HG02798 (cell line): ENCODE data around the gene DMAP1.

Experiments used
- ATAC-seq: cut with Tn5 transposase; IDR thresholded peaks from one replicate; pipeline ENCODE4 v1.9.1; 2021; ENCODE audit warnings: mild to moderate bottlenecking; ENCODE audit not compliant: unreplicated experiment, poor library complexity

The DMAP1 gene

DNA sequence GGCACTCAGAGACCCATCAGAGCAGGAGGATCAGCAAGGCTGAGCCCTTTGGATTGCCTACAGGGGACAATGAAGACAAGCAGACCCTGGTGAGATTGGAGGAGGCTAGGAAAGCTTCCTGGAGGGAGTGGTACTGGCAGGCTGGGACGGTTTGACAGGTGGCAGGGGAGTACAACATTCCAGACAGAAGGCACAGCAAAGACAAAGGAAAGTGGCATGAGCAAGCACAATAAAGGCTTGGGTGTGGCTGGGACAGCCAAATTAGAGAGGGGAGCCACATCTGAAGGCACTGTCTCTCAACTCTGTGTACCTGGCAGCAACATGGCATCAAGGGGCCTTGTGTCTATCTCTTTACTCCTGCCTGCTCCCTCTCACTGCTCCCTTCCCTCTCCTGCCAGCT is 38.2 kb downstream of the DMAP1 start:
- ATAC-seq: no peak

DNA sequence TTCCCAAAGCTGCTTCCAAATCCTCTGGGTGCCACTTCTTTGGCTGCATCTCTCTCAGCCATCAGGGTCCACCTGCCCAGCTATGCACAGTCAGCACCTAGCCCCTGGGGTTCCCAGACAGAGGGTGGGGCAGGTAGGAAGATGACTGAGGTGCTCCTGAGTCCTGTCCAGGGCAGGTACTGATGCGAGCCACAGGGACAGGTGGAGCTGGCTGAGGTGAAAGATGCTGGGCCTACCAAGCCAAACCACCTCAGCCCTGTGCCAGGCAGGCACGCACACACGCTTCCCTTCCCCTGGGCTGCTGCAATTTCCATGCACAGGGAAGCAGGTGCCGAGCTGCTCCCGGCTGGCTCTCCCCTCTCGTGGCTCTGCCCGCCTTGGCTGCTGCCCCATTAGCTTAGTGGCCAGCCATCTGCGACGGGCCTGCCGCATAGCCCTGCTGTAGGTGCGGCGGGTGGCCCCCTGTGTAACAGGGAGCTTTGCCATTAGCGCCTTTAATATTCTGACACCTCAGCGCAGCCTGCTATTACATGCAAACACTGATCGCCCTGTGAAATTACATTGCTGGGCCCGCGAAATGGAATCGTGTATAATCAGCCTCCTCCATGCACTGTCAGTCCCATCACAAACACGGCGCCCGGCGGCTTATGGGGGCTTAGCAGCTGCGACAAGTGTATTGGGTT is 38.9 kb downstream of the DMAP1 start:
- ATAC-seq: no peak

DNA sequence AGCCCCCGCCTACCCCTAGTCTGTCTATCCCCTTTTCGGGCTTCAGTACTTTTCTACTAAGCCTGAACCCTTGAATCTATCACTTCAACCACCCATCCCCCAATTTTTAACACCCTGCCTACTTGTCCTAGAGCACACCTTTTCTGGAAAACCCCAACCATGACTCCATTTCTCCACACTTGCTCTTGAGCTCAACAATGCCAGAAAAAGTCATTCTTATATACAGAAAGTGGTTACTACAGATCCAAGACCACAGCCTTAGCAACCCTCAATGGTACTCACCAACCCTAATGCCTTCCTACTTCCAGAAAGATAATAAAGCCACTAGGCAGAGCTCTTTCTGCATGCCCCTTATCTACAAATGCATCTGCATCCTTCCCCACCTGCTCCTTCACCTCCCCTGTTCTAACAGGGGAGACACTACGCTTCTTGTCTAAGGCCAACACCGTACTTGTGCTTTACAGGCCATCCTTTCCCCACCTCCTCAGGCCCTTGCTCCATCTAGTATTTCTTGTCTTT is 41.2 kb downstream of the DMAP1 start:
- ATAC-seq: no peak

DNA sequence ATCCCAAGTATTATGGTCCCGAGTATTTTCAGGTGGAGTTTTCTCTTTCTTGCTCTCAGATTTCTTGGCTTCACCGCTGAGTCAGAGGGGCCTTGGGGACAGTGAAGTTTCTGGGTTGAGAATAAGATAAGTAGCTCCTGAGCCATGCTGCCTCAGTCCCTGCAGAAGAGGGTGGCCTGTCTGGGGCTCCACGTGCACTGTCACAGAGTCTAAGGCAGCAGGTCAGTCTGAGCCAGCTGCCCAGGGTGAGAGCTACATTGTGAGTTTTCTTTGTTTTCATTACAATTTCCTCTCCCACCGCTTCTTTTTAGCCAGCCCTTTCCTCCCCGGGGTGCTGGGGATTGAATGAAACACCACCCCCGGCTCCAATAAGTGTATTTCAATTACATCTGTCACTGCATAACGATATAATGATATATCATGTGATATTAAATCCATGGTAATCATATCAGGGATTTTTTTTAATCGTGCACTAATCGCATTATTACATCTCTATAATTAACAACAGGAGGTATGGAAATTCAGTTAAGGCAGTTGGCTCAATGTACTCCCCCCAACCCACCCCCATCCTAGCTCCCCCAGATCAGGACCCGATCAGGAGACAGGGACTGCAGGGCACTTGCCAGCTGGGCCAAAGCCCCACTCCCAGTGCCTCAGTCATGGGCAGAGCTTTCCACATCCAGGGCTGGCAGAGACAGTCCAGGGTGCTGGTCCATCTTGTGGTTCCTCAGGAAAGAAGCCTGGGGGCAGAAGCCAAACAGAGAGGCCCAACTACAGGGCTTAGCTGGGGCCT is 43.7 kb downstream of the DMAP1 start:
- ATAC-seq: no peak

DNA sequence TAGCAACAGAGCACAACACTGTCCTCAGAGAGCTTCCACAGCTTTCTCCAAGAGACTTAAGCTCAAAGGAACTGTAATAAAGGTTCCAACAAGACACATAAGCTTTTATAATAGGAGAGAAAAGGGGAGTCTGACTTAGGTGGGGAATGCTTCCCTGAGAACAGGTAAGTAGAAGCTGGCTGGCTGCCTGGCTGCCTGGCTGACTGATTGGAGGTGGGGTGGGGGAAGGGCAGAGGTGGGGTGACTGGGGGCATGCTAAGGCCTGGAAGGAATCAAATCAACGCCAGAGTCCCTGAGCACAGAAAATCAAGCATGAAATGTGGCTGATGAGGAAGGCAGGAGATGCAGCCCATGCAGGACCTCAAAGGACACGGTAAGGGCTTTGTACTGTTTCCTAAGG is 45.8 kb downstream of the DMAP1 start:
- no peak for ATAC-seq

DNA sequence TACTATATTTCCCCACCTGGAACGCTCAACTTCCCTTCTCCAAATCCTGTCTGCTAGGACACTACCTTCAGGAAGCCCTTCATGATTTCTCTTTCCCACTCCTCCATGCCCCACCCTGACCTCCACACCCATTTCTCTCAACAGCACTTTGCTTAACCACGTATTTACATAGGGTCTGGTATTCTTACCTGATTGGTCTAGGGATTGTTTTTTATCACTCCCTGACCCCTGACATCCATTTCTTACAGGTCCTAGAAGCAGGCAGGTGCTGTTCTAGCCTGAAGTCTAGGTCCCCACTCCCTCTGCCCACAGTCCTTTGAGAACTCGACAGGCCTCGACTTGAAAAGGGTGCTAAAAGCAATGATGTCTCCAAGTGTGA is 47.5 kb downstream of the DMAP1 start:
- ATAC-seq: no peak

DNA sequence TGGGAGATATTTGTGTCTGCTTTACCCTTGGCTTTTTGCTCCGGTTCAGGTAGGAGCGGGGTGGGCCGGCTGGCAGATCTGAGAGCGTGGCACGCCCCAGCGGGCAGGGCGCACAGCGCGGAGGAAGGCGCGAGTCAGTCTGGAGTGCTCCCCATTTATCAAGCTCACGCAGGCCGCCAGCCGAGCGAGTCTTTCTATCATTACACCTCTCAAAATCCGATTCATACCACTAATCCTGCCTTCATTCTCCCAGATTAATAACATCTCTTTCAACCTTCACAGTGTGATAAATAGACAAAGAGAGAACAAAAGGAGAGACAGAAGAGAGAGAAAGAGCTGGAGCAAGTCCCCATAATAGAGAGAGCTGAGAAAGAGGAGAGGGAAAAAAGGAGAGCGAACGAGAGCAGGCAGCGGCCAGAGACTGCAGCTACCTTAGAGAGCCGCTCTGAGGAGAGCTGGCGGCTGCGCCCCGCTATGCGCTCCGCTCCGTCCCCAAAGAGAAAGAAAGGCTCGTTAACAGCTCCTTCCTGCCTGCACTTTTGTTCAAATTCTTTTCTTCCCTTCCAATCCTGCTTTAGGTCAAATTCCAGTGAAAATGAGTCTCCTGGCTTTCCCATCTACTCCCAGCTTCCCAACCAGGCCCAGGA is 48.0 kb downstream of the DMAP1 start:
- ATAC-seq: no peak

DNA sequence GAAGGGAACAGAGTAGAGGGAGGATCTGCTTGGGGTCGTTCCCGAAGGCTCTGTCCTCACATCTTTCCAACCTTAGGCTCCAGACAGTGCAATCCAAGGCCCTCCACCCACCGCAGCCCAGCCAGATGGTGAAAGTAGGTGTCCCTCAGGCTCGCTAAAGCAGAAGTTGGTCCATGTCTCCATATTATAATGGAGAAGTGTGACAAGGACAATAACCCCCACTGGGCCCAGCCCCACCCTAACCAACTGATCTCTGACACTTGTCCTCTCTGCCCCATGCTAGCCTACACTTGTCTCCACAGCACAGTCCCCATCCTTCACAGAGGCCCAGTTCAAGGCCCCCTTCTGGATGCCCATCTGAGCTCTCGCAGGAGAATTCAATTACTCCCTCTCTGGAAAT is 48.7 kb downstream of the DMAP1 start:
- no peak for ATAC-seq

DNA sequence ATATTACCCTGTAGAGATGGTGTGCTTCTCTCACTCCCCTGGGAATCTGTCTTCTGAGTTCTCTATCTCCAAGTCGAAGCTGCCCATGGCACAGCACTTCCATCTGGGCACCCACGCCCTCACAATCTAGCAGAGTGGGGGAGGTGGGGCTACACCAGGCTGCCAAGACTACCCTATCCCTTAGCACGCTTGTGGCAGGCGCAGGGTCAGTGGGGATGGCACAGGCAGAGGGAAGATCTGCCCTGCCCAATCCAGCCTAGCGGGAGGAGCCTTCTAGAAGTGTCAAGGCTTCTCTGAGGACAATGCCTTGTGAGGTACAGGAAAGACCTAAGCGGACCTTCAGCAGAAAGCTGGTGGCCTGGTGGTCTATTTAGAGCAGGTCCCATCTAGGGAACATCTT is 49.1 kb downstream of the DMAP1 start:
- no peak for ATAC-seq

DNA sequence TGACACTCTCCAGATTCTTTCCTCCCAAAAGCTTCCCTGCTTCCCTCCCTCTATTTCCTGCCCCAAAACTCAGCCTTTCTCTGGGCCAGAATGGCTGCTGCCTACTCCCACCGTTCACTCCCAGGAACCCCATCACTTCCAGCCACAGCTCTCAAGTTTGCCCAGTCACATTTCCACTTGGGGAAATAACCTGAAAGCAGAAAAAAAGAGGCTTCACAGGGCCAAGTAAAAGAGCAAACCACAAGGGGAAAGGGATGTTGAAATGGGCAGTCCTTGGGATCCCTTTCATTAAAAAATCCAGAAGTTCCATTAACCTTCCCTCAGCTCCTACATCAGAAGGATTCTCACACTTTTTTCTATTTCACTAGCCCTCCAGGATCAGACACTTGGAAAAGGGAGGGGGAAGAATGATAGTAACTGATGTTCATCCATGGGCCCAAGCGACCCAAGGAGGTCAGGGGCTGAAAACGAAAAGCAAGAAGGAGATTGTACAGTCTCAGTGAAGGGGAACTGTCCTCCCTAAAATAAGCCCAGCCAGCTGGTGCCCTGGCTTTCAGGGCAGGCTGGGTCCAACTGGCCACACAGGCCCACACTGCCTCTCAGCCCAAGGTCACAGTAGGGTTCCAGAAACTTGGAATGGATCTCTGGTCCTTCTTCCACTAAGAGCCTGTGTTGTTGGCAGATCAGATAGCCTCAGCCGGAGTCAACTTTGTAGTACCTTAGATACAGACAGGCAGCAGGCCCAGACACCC is 49.7 kb downstream of the DMAP1 start:
- ATAC-seq: no peak

DNA sequence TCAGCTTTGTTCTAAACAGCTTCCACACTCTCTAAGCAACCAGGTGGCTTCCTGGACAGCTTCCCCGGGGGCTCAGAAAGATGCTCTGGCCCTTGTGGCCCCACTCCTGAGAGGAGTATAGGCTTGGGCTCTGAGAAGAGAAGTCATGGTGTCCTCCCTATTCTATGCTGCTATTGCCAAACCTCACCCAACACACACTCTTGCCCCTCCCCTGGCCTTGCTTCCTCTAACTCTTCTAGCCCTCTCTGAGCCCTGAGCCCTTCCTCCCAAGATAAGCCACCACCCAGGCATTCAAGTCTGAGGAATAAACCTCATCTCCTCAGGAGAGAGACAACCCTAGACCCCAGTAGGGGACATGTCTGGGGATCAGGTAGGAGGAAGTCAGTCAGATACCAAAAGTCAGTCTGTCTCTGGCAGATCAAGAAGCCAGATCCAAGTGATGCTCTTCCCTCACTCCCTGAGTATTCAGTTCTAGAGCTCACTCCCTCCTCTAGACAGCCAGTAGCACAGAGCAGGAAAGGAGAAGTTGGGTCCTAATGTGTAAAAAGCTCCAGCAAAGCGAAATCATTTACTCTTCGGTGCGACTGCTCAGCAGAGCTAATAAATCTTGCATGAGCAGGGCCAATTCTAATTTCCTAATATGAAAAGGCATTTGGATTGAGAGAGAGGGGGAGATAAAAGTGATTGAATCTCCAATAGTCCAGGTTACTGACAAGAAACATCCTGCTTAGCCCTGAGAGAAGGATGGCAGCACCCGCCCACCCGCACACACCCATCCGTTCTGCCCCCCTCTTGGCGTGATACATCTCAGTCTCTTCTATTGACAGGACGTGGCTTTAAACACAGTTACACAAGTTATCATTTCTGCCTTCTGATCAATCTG is 50.5 kb downstream of the DMAP1 start:
- no peak for ATAC-seq

DNA sequence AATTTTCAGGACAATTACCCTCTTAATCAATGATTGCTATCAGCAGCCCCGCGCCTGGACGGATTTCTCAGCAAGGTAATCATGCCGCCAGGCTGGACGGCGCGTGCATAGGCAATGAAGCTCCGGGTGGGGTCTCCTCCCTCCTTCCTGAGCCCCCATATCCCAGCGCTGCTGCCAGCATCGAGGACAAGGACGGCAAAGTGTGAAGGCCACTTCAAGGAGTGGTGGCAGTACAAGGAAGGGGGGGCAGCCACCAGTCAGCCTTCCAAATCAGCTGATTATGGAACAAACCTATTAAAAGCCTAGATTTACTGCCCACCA is 51.1 kb downstream of the DMAP1 start:
- ATAC-seq: no peak

DNA sequence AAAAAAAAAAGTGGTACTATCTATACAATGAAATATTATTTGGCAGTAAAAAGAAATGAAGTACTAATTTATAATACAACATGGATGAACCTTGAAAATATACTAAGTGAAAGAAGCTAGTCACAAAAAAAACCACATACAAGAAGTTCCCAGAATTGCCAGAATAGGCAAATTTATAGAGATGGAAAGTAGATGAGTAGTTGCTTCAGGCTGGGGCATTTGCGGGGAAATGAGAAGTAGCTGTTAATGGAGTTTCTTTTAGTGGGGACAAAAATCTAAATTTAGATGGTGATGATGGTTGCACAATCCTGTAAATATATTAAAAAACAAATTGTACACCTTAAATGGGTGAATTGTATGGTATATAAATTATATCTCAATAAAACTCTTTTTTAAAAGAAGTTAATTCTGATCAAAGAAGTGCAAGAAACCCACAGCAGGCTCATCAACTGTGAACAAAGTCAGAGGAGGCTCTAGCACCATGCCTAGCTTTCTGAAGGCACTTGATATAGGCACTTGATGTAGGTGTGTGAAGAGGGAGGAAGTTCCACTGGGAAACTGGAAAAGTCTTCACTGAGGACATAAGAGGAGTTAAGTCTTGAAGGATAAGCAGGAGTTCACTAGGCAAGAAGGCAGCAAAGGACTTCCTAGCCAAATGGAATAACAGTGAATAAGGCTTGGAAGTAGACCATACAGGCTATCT is 52.5 kb downstream of the DMAP1 start:
- no peak for ATAC-seq

DNA sequence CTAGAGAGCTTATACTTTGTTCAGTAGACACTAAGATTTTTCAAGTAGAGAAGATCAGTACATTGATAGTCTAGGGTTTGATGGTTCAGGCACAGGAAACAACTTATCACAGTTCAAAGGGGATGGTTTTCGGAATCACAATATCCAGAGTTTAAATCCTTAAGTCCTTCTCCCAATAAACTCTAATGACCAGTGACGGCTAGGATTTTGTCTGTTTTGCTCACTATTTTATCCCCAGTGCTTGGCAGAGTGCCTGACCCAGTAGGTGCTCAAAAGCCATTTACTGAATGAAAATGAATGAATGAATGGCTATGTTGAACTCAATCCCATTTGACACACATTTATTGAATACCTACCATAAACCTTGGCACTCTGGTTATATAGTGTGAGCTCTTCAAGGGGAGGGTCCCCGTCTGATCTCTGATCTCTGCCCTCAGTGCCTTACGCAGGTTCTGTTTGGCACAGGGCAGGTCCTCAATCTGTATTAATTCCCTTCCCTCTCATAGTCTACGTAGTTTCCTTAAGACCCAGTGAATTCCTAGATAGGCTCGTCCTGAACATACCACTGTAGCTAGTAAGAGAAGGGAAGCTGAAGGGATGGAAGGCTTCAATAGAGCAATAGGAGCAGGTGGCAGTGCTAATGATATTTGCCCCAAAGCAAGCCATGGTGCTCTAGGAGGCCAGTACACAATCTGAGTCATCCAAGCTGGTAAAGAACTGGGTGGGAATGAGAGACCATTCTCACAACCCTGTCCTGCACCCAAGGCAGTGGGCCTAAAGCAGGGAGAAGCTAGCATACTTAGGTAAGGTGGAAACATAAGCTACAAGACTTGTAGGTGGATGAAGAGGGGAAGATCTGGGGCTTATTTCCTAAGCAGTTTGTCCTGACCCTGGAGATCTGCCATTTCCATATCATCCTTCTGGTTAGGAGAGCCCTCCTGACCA is 53.4 kb downstream of the DMAP1 start:
- ATAC-seq: no peak

DNA sequence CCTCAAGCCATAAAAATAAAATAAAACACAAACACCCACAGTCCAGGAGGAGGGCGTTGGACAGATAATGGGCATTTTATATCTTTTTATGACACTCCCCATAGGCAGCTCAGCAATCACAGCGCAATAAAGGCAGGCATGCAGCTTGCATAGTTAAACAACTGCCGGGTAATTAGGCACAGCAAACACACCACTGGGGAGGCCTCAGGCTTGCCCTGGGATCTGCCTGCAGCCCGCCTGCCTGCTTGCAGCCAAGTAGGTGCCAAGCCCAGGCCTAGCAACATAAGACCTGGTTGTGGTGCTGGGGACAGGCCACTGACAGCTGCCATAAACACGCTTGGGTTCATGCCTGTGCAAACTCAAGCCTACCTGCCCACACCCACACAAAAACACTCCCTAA is 54.2 kb downstream of the DMAP1 start:
- ATAC-seq: no peak

DNA sequence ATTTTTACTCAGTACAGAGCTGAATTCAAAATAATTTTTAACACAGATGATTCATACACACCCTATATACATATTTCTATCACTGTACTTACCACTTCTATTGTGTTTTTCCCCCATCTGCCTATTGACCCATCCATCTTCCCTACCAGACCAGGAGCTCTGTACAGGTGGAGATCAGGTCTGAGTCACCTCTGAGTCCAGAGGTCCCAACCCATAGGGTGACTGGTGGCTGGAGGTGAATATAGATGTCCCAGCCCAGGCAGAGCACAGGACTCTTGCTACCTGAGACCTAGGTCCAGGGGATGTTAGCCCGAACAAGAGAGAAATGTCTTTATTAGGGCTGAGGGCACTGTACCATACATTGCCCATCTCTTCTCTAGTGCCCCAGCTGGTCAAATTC is 54.8 kb downstream of the DMAP1 start:
- no peak for ATAC-seq
